ENCODE data around the gene CEP131. TPM values are rescaled to one million over a fixed set of nuclear protein-coding genes. Genes with fewer than 3 reads are reported as not detected.

Gene CEP131
- total and polyA plus RNA-seq, 5 donors from 2014 or later = 1.4 to 9.9 (median 2.0) TPM

- peaks cover 8% of the 10 kb centered on the region for H3K36me3 Mint-ChIP-seq
- Histone ChIP-seq H3K27ac (ENCODE audit: insufficient read depth, low read length, poor library complexity, severe bottlenecking) (no peak overlapping the region), H3K27me3 (ENCODE audit: control insufficient read depth, insufficient read depth, low read length) (no peaks in the 10 kb centered on the region), H3K4me1 (ENCODE audit: control insufficient read depth, insufficient read depth, low read length, poor library complexity, severe bottlenecking) (no peaks in the 10 kb centered on the region), H3K4me3 (ENCODE audit: low read depth, low read length) (no peak overlapping the region), H3K9me3 (ENCODE audit: control insufficient read depth in 2 of 2, low read length in 2 of 2) (no peaks in the 10 kb centered on the region), H3K36me3 (ENCODE audit: control insufficient read depth, insufficient read depth, low read length) (no peaks in the 10 kb centered on the region)
- H3K9me3 Mint-ChIP-seq = no peaks in the 10 kb centered on the region
- peaks cover 0 to 6% (median 3%) of the 10 kb centered on the region in 4 donors for H3K4me1 Mint-ChIP-seq
- H3K27ac Mint-ChIP-seq = no peak overlapping the region
- no peak for DNase-seq
- ATAC-seq (ENCODE audit: low read depth in 2 of 2) = no peak
- H3K27me3 Mint-ChIP-seq = no peaks in the 10 kb centered on the region
- no peak overlapping the region for H3K4me3 Mint-ChIP-seq
Measured at GRCh38 chr17:81212365-81212764, 10.4 kb downstream of the CEP131 start.

GRCh38 chr17:81210868-81211267, 11.9 kb downstream of the CEP131 start:
- Mint-ChIP-seq H3K36me3 (no peaks in the 10 kb centered on the region), H3K27ac (no peak overlapping the region), H3K27me3 (no peaks in the 10 kb centered on the region), H3K9me3 (no peaks in the 10 kb centered on the region), H3K4me3 (no peak overlapping the region), H3K4me1 (peaks cover 0 to 6% (median 2%) of the 10 kb centered on the region in 4 donors)
- Histone ChIP-seq H3K27ac (ENCODE audit: insufficient read depth, low read length, poor library complexity, severe bottlenecking) (no peak overlapping the region), H3K9me3 (ENCODE audit: control insufficient read depth in 2 of 2, low read length in 2 of 2) (no peaks in the 10 kb centered on the region), H3K27me3 (ENCODE audit: control insufficient read depth, insufficient read depth, low read length) (no peaks in the 10 kb centered on the region), H3K36me3 (ENCODE audit: control insufficient read depth, insufficient read depth, low read length) (no peaks in the 10 kb centered on the region), H3K4me3 (ENCODE audit: low read depth, low read length) (no peak overlapping the region), H3K4me1 (ENCODE audit: control insufficient read depth, insufficient read depth, low read length, poor library complexity, severe bottlenecking) (no peaks in the 10 kb centered on the region)
- ATAC-seq (ENCODE audit: low read depth in 2 of 2) = no peak
- DNase-seq = no peak

GRCh38 chr17:81210466-81210865, 12.3 kb downstream of the CEP131 start:
- ATAC-seq (ENCODE audit: low read depth in 2 of 2) = no peak
- Mint-ChIP-seq H3K4me1 (peaks cover 0 to 6% (median 2%) of the 10 kb centered on the region in 4 donors), H3K27ac (no peak overlapping the region), H3K27me3 (no peaks in the 10 kb centered on the region), H3K4me3 (no peak overlapping the region), H3K9me3 (no peaks in the 10 kb centered on the region), H3K36me3 (no peaks in the 10 kb centered on the region)
- DNase-seq = no peak
- Histone ChIP-seq H3K27ac (ENCODE audit: insufficient read depth, low read length, poor library complexity, severe bottlenecking) (no peak overlapping the region), H3K27me3 (ENCODE audit: control insufficient read depth, insufficient read depth, low read length) (no peaks in the 10 kb centered on the region), H3K4me3 (ENCODE audit: low read depth, low read length) (no peak overlapping the region), H3K4me1 (ENCODE audit: control insufficient read depth, insufficient read depth, low read length, poor library complexity, severe bottlenecking) (no peaks in the 10 kb centered on the region), H3K9me3 (ENCODE audit: control insufficient read depth in 2 of 2, low read length in 2 of 2) (no peaks in the 10 kb centered on the region), H3K36me3 (ENCODE audit: control insufficient read depth, insufficient read depth, low read length) (no peaks in the 10 kb centered on the region)

GRCh38 chr17:81209141-81209540, 13.6 kb downstream of the CEP131 start:
- Mint-ChIP-seq H3K9me3 (no peaks in the 10 kb centered on the region), H3K4me3 (no peak overlapping the region), H3K36me3 (no peaks in the 10 kb centered on the region), H3K27me3 (no peaks in the 10 kb centered on the region), H3K4me1 (peaks cover 0 to 6% (median 2%) of the 10 kb centered on the region in 4 donors), H3K27ac (no peak overlapping the region)
- Histone ChIP-seq H3K9me3 (ENCODE audit: control insufficient read depth in 2 of 2, low read length in 2 of 2) (no peaks in the 10 kb centered on the region), H3K36me3 (ENCODE audit: control insufficient read depth, insufficient read depth, low read length) (no peaks in the 10 kb centered on the region), H3K27me3 (ENCODE audit: control insufficient read depth, insufficient read depth, low read length) (no peaks in the 10 kb centered on the region), H3K27ac (ENCODE audit: insufficient read depth, low read length, poor library complexity, severe bottlenecking) (no peak overlapping the region), H3K4me1 (ENCODE audit: control insufficient read depth, insufficient read depth, low read length, poor library complexity, severe bottlenecking) (no peaks in the 10 kb centered on the region), H3K4me3 (ENCODE audit: low read depth, low read length) (no peak overlapping the region)
- ATAC-seq (ENCODE audit: low read depth in 2 of 2) (no peak), DNase-seq (no peak)

- Mint-ChIP-seq H3K36me3 (no peaks in the 10 kb centered on the region), H3K4me3 (peak overlapping the region in 1 of 4 donors; percentile 32), H3K27ac (no peak overlapping the region), H3K4me1 (peaks cover 0 to 6% (median 2%) of the 10 kb centered on the region in 4 donors), H3K27me3 (no peaks in the 10 kb centered on the region), H3K9me3 (no peaks in the 10 kb centered on the region)
- H3K36me3 ChIP-seq (ENCODE audit: control insufficient read depth, insufficient read depth, low read length) = no peaks in the 10 kb centered on the region
- H3K27me3 ChIP-seq (ENCODE audit: control insufficient read depth, insufficient read depth, low read length) = no peaks in the 10 kb centered on the region
- H3K4me1 ChIP-seq (ENCODE audit: control insufficient read depth, insufficient read depth, low read length, poor library complexity, severe bottlenecking) = no peaks in the 10 kb centered on the region
- DNase-seq = no peak
- H3K9me3 ChIP-seq (ENCODE audit: control insufficient read depth in 2 of 2, low read length in 2 of 2) = no peaks in the 10 kb centered on the region
- H3K27ac ChIP-seq (ENCODE audit: insufficient read depth, low read length, poor library complexity, severe bottlenecking) = no peak overlapping the region
- no peak overlapping the region for H3K4me3 ChIP-seq (ENCODE audit: low read depth, low read length)
- no peak for ATAC-seq (ENCODE audit: low read depth in 2 of 2)
Measured at GRCh38 chr17:81208651-81209050, 14.1 kb downstream of the CEP131 start.

- no peaks in the 10 kb centered on the region for H3K9me3 Mint-ChIP-seq
- H3K4me3 Mint-ChIP-seq = no peak overlapping the region
- Histone ChIP-seq H3K4me3 (ENCODE audit: low read depth, low read length) (no peak overlapping the region), H3K27ac (ENCODE audit: insufficient read depth, low read length, poor library complexity, severe bottlenecking) (no peak overlapping the region), H3K4me1 (ENCODE audit: control insufficient read depth, insufficient read depth, low read length, poor library complexity, severe bottlenecking) (no peaks in the 10 kb centered on the region), H3K27me3 (ENCODE audit: control insufficient read depth, insufficient read depth, low read length) (no peaks in the 10 kb centered on the region), H3K9me3 (ENCODE audit: control insufficient read depth in 2 of 2, low read length in 2 of 2) (no peaks in the 10 kb centered on the region), H3K36me3 (ENCODE audit: control insufficient read depth, insufficient read depth, low read length) (no peaks in the 10 kb centered on the region)
- no peaks in the 10 kb centered on the region for H3K36me3 Mint-ChIP-seq
- H3K4me1 Mint-ChIP-seq = peaks cover 0 to 4% (median 2%) of the 10 kb centered on the region in 4 donors
- DNase-seq (peak in 1 of 3 donors; percentile 9), ATAC-seq (ENCODE audit: low read depth in 2 of 2) (no peak)
- no peak overlapping the region for H3K27ac Mint-ChIP-seq
- no peaks in the 10 kb centered on the region for H3K27me3 Mint-ChIP-seq
Measured at GRCh38 chr17:81207610-81208581, 14.9 kb downstream of the CEP131 start.

GRCh38 chr17:81206657-81207056, 16.1 kb downstream of the CEP131 start:
- ATAC-seq (ENCODE audit: low read depth in 2 of 2) = no peak
- Histone ChIP-seq H3K27me3 (ENCODE audit: control insufficient read depth, insufficient read depth, low read length) (no peaks in the 10 kb centered on the region), H3K27ac (ENCODE audit: insufficient read depth, low read length, poor library complexity, severe bottlenecking) (no peak overlapping the region), H3K4me3 (ENCODE audit: low read depth, low read length) (no peak overlapping the region), H3K36me3 (ENCODE audit: control insufficient read depth, insufficient read depth, low read length) (no peaks in the 10 kb centered on the region), H3K9me3 (ENCODE audit: control insufficient read depth in 2 of 2, low read length in 2 of 2) (no peaks in the 10 kb centered on the region), H3K4me1 (ENCODE audit: control insufficient read depth, insufficient read depth, low read length, poor library complexity, severe bottlenecking) (no peaks in the 10 kb centered on the region)
- no peaks in the 10 kb centered on the region for H3K27me3 Mint-ChIP-seq
- no peak overlapping the region for H3K27ac Mint-ChIP-seq
- H3K9me3 Mint-ChIP-seq = no peaks in the 10 kb centered on the region
- no peaks in the 10 kb centered on the region for H3K36me3 Mint-ChIP-seq
- H3K4me3 Mint-ChIP-seq = no peak overlapping the region
- DNase-seq = no peak
- no peaks in the 10 kb centered on the region for H3K4me1 Mint-ChIP-seq

GRCh38 chr17:81206166-81206565, 16.6 kb downstream of the CEP131 start:
- Histone ChIP-seq H3K27me3 (ENCODE audit: control insufficient read depth, insufficient read depth, low read length) (no peaks in the 10 kb centered on the region), H3K4me3 (ENCODE audit: low read depth, low read length) (no peak overlapping the region), H3K4me1 (ENCODE audit: control insufficient read depth, insufficient read depth, low read length, poor library complexity, severe bottlenecking) (no peaks in the 10 kb centered on the region), H3K27ac (ENCODE audit: insufficient read depth, low read length, poor library complexity, severe bottlenecking) (no peak overlapping the region), H3K9me3 (ENCODE audit: control insufficient read depth in 2 of 2, low read length in 2 of 2) (no peaks in the 10 kb centered on the region), H3K36me3 (ENCODE audit: control insufficient read depth, insufficient read depth, low read length) (no peaks in the 10 kb centered on the region)
- no peaks in the 10 kb centered on the region for H3K9me3 Mint-ChIP-seq
- no peaks in the 10 kb centered on the region for H3K27me3 Mint-ChIP-seq
- DNase-seq (no peak), ATAC-seq (ENCODE audit: low read depth in 2 of 2) (no peak)
- no peak overlapping the region for H3K4me3 Mint-ChIP-seq
- H3K36me3 Mint-ChIP-seq = no peaks in the 10 kb centered on the region
- H3K4me1 Mint-ChIP-seq = no peaks in the 10 kb centered on the region
- no peak overlapping the region for H3K27ac Mint-ChIP-seq
